HEK293 (cell line): Measurements from ENCODE around the gene RANGAP1.

Experiments used
- CTCF ChIA-PET: fragments of 350-600 bp; formaldehyde crosslinking; extraction: SDS; loops from one replicate; lab custom pipeline; 2021; ENCODE audit warnings: antibody characterized with exemption; lab: Yijun Ruan, JAX
- POLR2A ChIA-PET: fragments of 300-600 bp; formaldehyde crosslinking; extraction: SDS; loops from one replicate; lab custom pipeline; 2020; ENCODE audit warnings: antibody characterized with exemption, inconsistent platforms; lab: Yijun Ruan, JAX
- H3K27ac ChIP-seq: fragments of 200-500 bp; sonication (Bioruptor generic); 2 replicates; pipeline ENCODE4 v1.5.1; 2014; ENCODE audit warnings: low read depth, low read length, control low read depth, inconsistent platforms; ENCODE audit errors: extremely low read depth
- H3K36me3 ChIP-seq, 2 experiments: fragments of 200-500 bp in 1 of 2; sonication (Bioruptor generic) in 1 of 2; 1 replicate in 1 of 2; 2 replicates in 1 of 2; pipeline ENCODE4 v1.5.1; 2014 to 2017; ENCODE audit warnings: inconsistent platforms in 2 of 2, low read length in 2 of 2; ENCODE audit not compliant: control insufficient read depth in 2 of 2, insufficient read depth in 1 of 2
- H3K4me1 ChIP-seq: fragments of 200-500 bp; sonication (Bioruptor generic); 2 replicates; pipeline ENCODE4 v1.5.1; 2014; ENCODE audit warnings: mild to moderate bottlenecking, low read length, inconsistent platforms; ENCODE audit not compliant: control insufficient read depth, insufficient read depth
- H3K4me3 ChIP-seq: 2 replicates; pipeline ENCODE4 v1.5.1; 2011; ENCODE audit warnings: low read depth, mild to moderate bottlenecking, control low read depth, low read length, moderate library complexity
- H3K9me3 ChIP-seq: fragments of 200-500 bp; sonication (Bioruptor generic); 2 replicates; pipeline ENCODE4 v1.5.1; 2014; ENCODE audit warnings: low read depth, low read length, inconsistent platforms; ENCODE audit not compliant: control insufficient read depth, insufficient read depth
- BCL11A ChIP-seq: fragments of 450-650 bp; formaldehyde crosslinking; IDR thresholded peaks from 2 replicates; pipeline ENCODE4 v1.5.1; 2016; ENCODE audit warnings: low read depth, missing biosample characterization, missing genetic modification characterization
- GLI4 ChIP-seq: fragments of 450-650 bp; formaldehyde crosslinking; IDR thresholded peaks from 2 replicates; pipeline ENCODE4 v1.5.1; 2016; ENCODE audit warnings: missing biosample characterization, missing genetic modification characterization
- HOXA7 ChIP-seq: sonication (generic); formaldehyde crosslinking; IDR thresholded peaks from 2 replicates; pipeline ENCODE4 v1.8.1; 2022; ENCODE audit warnings: missing genetic modification reagents, borderline replicate concordance
- KLF17 ChIP-seq: fragments of 450-650 bp; formaldehyde crosslinking; IDR thresholded peaks from 2 replicates; pipeline ENCODE4 v1.5.1; 2016; ENCODE audit warnings: missing biosample characterization, missing genetic modification characterization
- KLF8 ChIP-seq: fragments of 450-650 bp; formaldehyde crosslinking; IDR thresholded peaks from 2 replicates; pipeline ENCODE4 v1.5.1; 2016; ENCODE audit warnings: missing biosample characterization, missing genetic modification characterization
- MZF1 ChIP-seq: fragments of 450-650 bp; formaldehyde crosslinking; IDR thresholded peaks from 2 replicates; pipeline ENCODE4 v1.5.1; 2017; ENCODE audit warnings: missing biosample characterization, missing genetic modification characterization, borderline replicate concordance
- PRDM1 ChIP-seq: fragments of 450-650 bp; formaldehyde crosslinking; IDR thresholded peaks from 2 replicates; pipeline ENCODE4; 2016; ENCODE audit warnings: missing biosample characterization, missing genetic modification characterization
- RBAK ChIP-seq: fragments of 450-650 bp; formaldehyde crosslinking; IDR thresholded peaks from 2 replicates; pipeline ENCODE4 v1.5.1; 2016; ENCODE audit warnings: missing biosample characterization, missing genetic modification characterization
- SALL2 ChIP-seq: fragments of 450-650 bp; formaldehyde crosslinking; IDR thresholded peaks from 2 replicates; pipeline ENCODE4 v1.5.0; 2017; ENCODE audit warnings: missing biosample characterization, mild to moderate bottlenecking, missing genetic modification characterization, borderline replicate concordance
- SCRT2 ChIP-seq: fragments of 450-650 bp; formaldehyde crosslinking; IDR thresholded peaks from 2 replicates; pipeline ENCODE4 v1.5.1; 2016; ENCODE audit warnings: missing biosample characterization, missing genetic modification characterization
- WT1 ChIP-seq: fragments of 450-650 bp; formaldehyde crosslinking; IDR thresholded peaks from 2 replicates; pipeline ENCODE4 v1.5.1; 2016; ENCODE audit warnings: missing biosample characterization, missing genetic modification characterization
- ZNF10 ChIP-seq: fragments of 450-650 bp; formaldehyde crosslinking; IDR thresholded peaks from 2 replicates; pipeline ENCODE4 v1.5.1; 2017; ENCODE audit warnings: missing biosample characterization, missing genetic modification characterization
- ZNF155 ChIP-seq: fragments of 450-650 bp; formaldehyde crosslinking; IDR thresholded peaks from 2 replicates; pipeline ENCODE4 v1.5.1; 2016; ENCODE audit warnings: missing biosample characterization, missing genetic modification characterization
- ZNF19 ChIP-seq: fragments of 450-650 bp; formaldehyde crosslinking; IDR thresholded peaks from 2 replicates; pipeline ENCODE4; 2016; ENCODE audit warnings: missing biosample characterization, missing genetic modification characterization, low read depth
- ZNF202 ChIP-seq: fragments of 450-650 bp; formaldehyde crosslinking; IDR thresholded peaks from 2 replicates; pipeline ENCODE4 v1.5.1; 2016; ENCODE audit warnings: missing biosample characterization, missing genetic modification characterization, borderline replicate concordance
- ZNF221 ChIP-seq: fragments of 450-650 bp; formaldehyde crosslinking; IDR thresholded peaks from 2 replicates; pipeline ENCODE4 v1.5.1; 2017; ENCODE audit warnings: missing biosample characterization, missing genetic modification characterization, borderline replicate concordance
- ZNF292 ChIP-seq: fragments of 450-650 bp; formaldehyde crosslinking; IDR thresholded peaks from 2 replicates; pipeline ENCODE4 v1.5.1; 2016; ENCODE audit warnings: low read depth, missing biosample characterization, missing genetic modification characterization, borderline replicate concordance
- ZNF398 ChIP-seq: fragments of 450-650 bp; formaldehyde crosslinking; IDR thresholded peaks from 2 replicates; pipeline ENCODE4 v1.5.1; 2017; ENCODE audit warnings: missing biosample characterization, missing genetic modification characterization
- ZNF558 ChIP-seq: fragments of 450-650 bp; formaldehyde crosslinking; IDR thresholded peaks from 2 replicates; pipeline ENCODE4 v1.5.1; 2016; ENCODE audit warnings: missing biosample characterization, missing genetic modification characterization
- ZNF560 ChIP-seq: fragments of 450-650 bp; formaldehyde crosslinking; IDR thresholded peaks from 2 replicates; pipeline ENCODE4 v1.5.1; 2017; ENCODE audit warnings: missing biosample characterization, missing genetic modification characterization, borderline replicate concordance
- ZNF658 ChIP-seq: fragments of 450-650 bp; formaldehyde crosslinking; IDR thresholded peaks from 2 replicates; pipeline ENCODE4; 2016; ENCODE audit warnings: missing biosample characterization, missing genetic modification characterization
- ZSCAN16 ChIP-seq: fragments of 450-650 bp; formaldehyde crosslinking; IDR thresholded peaks from 2 replicates; pipeline ENCODE4 v1.5.1; 2016; ENCODE audit warnings: missing biosample characterization, missing genetic modification characterization
- ZSCAN30 ChIP-seq: fragments of 450-650 bp; IDR thresholded peaks from 2 replicates; pipeline ENCODE4 v1.5.1; 2018; ENCODE audit warnings: missing biosample characterization, mild to moderate bottlenecking, missing genetic modification characterization, moderate library complexity
- TF ChIP-seq, protein P1 (sequence below): fragments of 450-650 bp; formaldehyde crosslinking; IDR thresholded peaks from 2 replicates; pipeline ENCODE4 v1.5.1; 2017; ENCODE audit warnings: missing biosample characterization, missing genetic modification characterization
- TF ChIP-seq, protein P2 (sequence below): fragments of 450-650 bp; formaldehyde crosslinking; IDR thresholded peaks from 2 replicates; pipeline ENCODE4 v1.5.1; 2016; ENCODE audit warnings: missing biosample characterization, missing genetic modification characterization
- TF ChIP-seq, protein P3 (sequence below): fragments of 450-650 bp; formaldehyde crosslinking; IDR thresholded peaks from 2 replicates; pipeline ENCODE4 v1.5.1; 2016; ENCODE audit warnings: missing biosample characterization, missing genetic modification characterization

The RANGAP1 gene, protein sequence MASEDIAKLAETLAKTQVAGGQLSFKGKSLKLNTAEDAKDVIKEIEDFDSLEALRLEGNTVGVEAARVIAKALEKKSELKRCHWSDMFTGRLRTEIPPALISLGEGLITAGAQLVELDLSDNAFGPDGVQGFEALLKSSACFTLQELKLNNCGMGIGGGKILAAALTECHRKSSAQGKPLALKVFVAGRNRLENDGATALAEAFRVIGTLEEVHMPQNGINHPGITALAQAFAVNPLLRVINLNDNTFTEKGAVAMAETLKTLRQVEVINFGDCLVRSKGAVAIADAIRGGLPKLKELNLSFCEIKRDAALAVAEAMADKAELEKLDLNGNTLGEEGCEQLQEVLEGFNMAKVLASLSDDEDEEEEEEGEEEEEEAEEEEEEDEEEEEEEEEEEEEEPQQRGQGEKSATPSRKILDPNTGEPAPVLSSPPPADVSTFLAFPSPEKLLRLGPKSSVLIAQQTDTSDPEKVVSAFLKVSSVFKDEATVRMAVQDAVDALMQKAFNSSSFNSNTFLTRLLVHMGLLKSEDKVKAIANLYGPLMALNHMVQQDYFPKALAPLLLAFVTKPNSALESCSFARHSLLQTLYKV

DNA sequence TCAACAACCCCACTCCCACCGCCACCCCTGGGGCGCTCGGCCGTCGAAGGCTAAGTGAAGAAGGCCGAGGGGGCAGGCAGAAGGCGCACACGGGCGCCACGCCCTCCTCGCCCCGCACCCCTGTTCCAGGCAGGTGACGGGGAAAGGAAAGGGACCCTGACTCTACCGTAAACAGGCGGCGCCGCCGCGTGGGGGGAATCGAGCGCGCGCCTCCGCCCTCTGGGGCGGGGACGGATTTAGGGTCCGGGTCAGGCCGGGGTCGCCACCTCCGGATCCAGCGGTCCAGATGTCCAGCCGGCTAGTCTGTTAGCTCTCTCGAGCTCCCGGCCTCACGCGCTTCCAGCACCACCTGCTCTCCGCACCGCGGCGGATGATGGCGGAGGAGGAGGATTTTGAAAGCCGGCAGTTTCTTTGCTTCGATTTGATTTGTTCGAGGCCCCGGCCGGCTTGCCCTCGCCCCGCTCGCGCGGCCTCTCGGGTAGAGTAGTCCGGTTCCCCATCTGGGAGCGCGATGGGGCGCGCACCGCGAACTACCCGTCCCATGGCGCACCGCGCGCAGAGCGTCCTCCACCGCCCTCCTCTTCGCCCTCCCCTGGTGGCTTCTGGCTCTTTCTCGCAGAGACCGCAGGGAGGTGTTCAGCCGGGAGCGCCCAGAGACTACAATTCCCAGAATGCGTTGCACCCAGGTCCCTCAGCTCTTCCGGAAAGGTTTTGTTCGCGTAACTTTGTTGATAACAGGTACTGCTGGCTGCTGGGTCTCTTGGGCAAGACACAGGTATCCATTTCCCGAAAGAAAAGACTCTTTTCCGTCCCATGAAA lies at the start of gene RANGAP1:
TSS of gene RANGAP1 (minus strand) at position 368 of the 819 bp plus-strand sequence. CDS start 5,143 bp downstream, outside the sequence.
- peaks cover 9% of the 10 kb centered on the region for H3K4me1 ChIP-seq
- H3K27ac ChIP-seq = peak within 1 kb of the TSS; percentile 81
- ChIA-PET POLR2A (interaction anchor here (0.5 to 3.0 kb wide), 21 partner anchors 11 to 335 kb away, joined by 3 to 45 read pairs (median 4); partner anchors contain the start of genes PMM1, RBX1, TEF and TOB2), CTCF (interaction anchor here (0.7 to 1.4 kb wide), 5 partner anchors 13 to 231 kb away, joined by 3 to 7 read pairs (median 3); partner anchors contain the start of gene ZC3H7B)
- H3K36me3 ChIP-seq = peaks cover 33 to 34% of the 10 kb centered on the region in 2 experiments
- H3K9me3 ChIP-seq = no peaks in the 10 kb centered on the region
- H3K4me3 ChIP-seq = peak within 1 kb of the TSS; percentile 95
- TF ChIP-seq ZNF292 (tag by site-specific recombination) = no peak
- no peak for TF ChIP-seq WT1
- peak; percentile 97 for TF ChIP-seq ZSCAN30
- TF ChIP-seq GLI4 (tag by site-specific recombination) = no peak; the same call in 1 of the 2 replicates
- TF ChIP-seq ZNF202 (tag by site-specific recombination) = no peak
- TF ChIP-seq, protein P1, sequence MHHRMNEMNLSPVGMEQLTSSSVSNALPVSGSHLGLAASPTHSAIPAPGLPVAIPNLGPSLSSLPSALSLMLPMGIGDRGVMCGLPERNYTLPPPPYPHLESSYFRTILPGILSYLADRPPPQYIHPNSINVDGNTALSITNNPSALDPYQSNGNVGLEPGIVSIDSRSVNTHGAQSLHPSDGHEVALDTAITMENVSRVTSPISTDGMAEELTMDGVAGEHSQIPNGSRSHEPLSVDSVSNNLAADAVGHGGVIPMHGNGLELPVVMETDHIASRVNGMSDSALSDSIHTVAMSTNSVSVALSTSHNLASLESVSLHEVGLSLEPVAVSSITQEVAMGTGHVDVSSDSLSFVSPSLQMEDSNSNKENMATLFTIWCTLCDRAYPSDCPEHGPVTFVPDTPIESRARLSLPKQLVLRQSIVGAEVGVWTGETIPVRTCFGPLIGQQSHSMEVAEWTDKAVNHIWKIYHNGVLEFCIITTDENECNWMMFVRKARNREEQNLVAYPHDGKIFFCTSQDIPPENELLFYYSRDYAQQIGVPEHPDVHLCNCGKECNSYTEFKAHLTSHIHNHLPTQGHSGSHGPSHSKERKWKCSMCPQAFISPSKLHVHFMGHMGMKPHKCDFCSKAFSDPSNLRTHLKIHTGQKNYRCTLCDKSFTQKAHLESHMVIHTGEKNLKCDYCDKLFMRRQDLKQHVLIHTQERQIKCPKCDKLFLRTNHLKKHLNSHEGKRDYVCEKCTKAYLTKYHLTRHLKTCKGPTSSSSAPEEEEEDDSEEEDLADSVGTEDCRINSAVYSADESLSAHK (tag by site-specific recombination) = peak; percentile 58
- peak; percentile 71 for TF ChIP-seq BCL11A (tag by site-specific recombination)
- no peak for TF ChIP-seq ZNF221 (tag by site-specific recombination)
- no peak for TF ChIP-seq ZNF560 (tag by site-specific recombination)
- no peak for TF ChIP-seq ZNF558 (tag by site-specific recombination)
- peak; percentile 35; the same call in 1 of the 2 replicates for TF ChIP-seq ZNF398 (tag by site-specific recombination)
- TF ChIP-seq ZNF10 = no peak
- no peak for TF ChIP-seq HOXA7 (CRISPR knock-in tag)
- TF ChIP-seq ZSCAN16 (tag by site-specific recombination) = no peak
- TF ChIP-seq ZNF19 (tag by site-specific recombination) = no peak
- peak; percentile 90; the same call in 1 of the 2 replicates for TF ChIP-seq SCRT2 (tag by site-specific recombination)
- TF ChIP-seq ZNF155 = no peak
- TF ChIP-seq PRDM1 (tag by site-specific recombination) = no peak
- TF ChIP-seq MZF1 = no peak
- no peak for TF ChIP-seq KLF17 (tag by site-specific recombination)
- no peak for TF ChIP-seq ZNF658 (tag by site-specific recombination)
- TF ChIP-seq, protein P2, sequence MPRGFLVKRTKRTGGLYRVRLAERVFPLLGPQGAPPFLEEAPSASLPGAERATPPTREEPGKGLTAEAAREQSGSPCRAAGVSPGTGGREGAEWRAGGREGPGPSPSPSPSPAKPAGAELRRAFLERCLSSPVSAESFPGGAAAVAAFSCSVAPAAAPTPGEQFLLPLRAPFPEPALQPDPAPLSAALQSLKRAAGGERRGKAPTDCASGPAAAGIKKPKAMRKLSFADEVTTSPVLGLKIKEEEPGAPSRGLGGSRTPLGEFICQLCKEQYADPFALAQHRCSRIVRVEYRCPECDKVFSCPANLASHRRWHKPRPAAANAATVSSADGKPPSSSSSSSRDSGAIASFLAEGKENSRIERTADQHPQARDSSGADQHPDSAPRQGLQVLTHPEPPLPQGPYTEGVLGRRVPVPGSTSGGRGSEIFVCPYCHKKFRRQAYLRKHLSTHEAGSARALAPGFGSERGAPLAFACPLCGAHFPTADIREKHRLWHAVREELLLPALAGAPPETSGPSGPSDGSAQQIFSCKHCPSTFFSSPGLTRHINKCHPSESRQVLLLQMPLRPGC (tag by site-specific recombination) = no peak
- TF ChIP-seq KLF8 = peak; percentile 80
- TF ChIP-seq, protein P3, sequence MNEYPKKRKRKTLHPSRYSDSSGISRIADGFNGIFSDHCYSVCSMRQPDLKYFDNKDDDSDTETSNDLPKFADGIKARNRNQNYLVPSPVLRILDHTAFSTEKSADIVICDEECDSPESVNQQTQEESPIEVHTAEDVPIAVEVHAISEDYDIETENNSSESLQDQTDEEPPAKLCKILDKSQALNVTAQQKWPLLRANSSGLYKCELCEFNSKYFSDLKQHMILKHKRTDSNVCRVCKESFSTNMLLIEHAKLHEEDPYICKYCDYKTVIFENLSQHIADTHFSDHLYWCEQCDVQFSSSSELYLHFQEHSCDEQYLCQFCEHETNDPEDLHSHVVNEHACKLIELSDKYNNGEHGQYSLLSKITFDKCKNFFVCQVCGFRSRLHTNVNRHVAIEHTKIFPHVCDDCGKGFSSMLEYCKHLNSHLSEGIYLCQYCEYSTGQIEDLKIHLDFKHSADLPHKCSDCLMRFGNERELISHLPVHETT (tag by site-specific recombination) = no peak
- TF ChIP-seq RBAK (tag by site-specific recombination) = no peak
- no peak for TF ChIP-seq SALL2 (tag by site-specific recombination)
